ENCODE results near the gene KNTC1. TPM values are rescaled to one million over a fixed set of nuclear protein-coding genes. Genes with fewer than 3 reads are reported as not detected.

KNTC1 gene
- total RNA-seq, 1 experiment from 2014 or later: 71.3 TPM

DNA sequence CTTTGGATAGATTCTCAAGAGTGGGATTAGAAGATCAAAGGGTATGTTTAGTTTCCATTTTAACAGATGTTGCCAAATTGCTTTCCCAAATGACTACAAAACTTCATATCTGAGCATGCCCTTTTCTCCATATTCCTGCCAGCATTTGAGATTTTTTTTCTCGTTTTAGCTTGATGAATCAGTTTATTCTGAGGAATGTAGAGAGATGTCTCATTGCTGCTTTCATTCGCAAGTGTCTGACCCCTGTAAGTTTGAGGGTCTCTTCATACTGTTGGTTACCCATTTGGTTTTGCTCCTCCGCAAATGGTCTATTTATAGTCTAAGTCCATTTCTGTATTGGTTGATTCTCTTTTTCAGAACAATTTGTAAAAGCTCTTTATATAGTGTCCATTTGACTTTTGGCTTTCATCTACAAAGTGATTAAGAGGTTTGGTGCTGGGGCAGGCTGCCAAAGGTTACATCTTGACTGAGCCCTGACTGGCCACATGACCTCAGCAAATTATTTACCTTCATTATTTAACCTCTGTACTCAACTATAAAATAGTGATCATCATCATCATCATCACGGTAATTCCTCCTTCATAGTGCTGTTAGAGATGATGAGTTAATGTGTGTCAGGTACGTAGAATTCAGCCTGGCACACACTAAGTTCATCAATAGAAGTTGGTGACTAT lies 142.5 kb downstream of the KNTC1 start:
- no peak overlapping the region for H3K27ac ChIP-seq (ENCODE audit: insufficient read length, low read depth, low read length)
- H3K4me3 Mint-ChIP-seq: no peak overlapping the region
- no CpG with 5 or more reads among the region's 5 CpGs for WGBS (ENCODE audit: extremely low coverage, insufficient read length, low lambda C conversion rate)
- peaks cover 9 to 17% of the 10 kb centered on the region in 2 experiments for H3K4me1 Mint-ChIP-seq
- no peak overlapping the region for H3K56ac ChIP-seq (ENCODE audit: insufficient read length, low read depth, low read length)
- H3K79me2 ChIP-seq (ENCODE audit: insufficient read depth, low read length): no peaks in the 10 kb centered on the region
- no peak overlapping the region for H3K14ac ChIP-seq (ENCODE audit: insufficient read depth, low read length)
- no peak overlapping the region for H2BK15ac ChIP-seq (ENCODE audit: low read depth, low read length)
- H3K27me3 ChIP-seq (ENCODE audit: insufficient read depth, low read length): no peaks in the 10 kb centered on the region
- H4K20me1 ChIP-seq (ENCODE audit: control insufficient read depth, insufficient read depth, insufficient read length): no peaks in the 10 kb centered on the region
- no peak overlapping the region for H3K18ac ChIP-seq (ENCODE audit: insufficient read length, low read depth, low read length)
- H3K79me1 ChIP-seq (ENCODE audit: insufficient read depth, low read depth, low read length, poor library complexity, severe bottlenecking): no peaks in the 10 kb centered on the region
- no peak overlapping the region for H3K9ac ChIP-seq (ENCODE audit: extremely low read depth, insufficient read length, low read length)
- H2BK20ac ChIP-seq (ENCODE audit: low read depth, low read length, poor library complexity, severe bottlenecking): no peak overlapping the region
- no peak overlapping the region for H2AK5ac ChIP-seq (ENCODE audit: insufficient read length, low read length)
- TF ChIP-seq, protein P1, sequence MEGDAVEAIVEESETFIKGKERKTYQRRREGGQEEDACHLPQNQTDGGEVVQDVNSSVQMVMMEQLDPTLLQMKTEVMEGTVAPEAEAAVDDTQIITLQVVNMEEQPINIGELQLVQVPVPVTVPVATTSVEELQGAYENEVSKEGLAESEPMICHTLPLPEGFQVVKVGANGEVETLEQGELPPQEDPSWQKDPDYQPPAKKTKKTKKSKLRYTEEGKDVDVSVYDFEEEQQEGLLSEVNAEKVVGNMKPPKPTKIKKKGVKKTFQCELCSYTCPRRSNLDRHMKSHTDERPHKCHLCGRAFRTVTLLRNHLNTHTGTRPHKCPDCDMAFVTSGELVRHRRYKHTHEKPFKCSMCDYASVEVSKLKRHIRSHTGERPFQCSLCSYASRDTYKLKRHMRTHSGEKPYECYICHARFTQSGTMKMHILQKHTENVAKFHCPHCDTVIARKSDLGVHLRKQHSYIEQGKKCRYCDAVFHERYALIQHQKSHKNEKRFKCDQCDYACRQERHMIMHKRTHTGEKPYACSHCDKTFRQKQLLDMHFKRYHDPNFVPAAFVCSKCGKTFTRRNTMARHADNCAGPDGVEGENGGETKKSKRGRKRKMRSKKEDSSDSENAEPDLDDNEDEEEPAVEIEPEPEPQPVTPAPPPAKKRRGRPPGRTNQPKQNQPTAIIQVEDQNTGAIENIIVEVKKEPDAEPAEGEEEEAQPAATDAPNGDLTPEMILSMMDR (conservative IDR thresholded peaks at IDR 0.05): no peak
- H4K8ac ChIP-seq (replicated peaks; ENCODE audit: insufficient read length, low read depth, low read length): no peak overlapping the region
- H3K23ac ChIP-seq (ENCODE audit: insufficient read length, low read depth, low read length): no peak overlapping the region
- DNase-seq: no peak
- H3K9me3 ChIP-seq (ENCODE audit: control insufficient read depth, low read depth, low read length): no peaks in the 10 kb centered on the region
- peaks cover 0 to 3% of the 10 kb centered on the region in 2 experiments; a peak in 1 of 5 replicates for H3K9me3 Mint-ChIP-seq
- no peak overlapping the region for H3K27ac Mint-ChIP-seq
- no peaks in the 10 kb centered on the region; the same call in 1 of the 2 replicates for H3K27me3 Mint-ChIP-seq (ENCODE audit: low read depth)
- H3K4me1 ChIP-seq (ENCODE audit: insufficient read depth, low read length): peaks cover 3% of the 10 kb centered on the region; the same call in 1 of the 2 replicates
- H2BK12ac ChIP-seq (ENCODE audit: insufficient read length, low read depth, low read length): no peak overlapping the region
- H2BK120ac ChIP-seq (ENCODE audit: low read depth, low read length, poor library complexity, severe bottlenecking): no peak overlapping the region
- no peaks in the 10 kb centered on the region for H3K36me3 Mint-ChIP-seq (ENCODE audit: insufficient read depth in 1 of 3, low read depth in 3 of 3)
- no peak overlapping the region for H3K4ac ChIP-seq (ENCODE audit: low read depth, low read length)
- H3T11ph ChIP-seq (ENCODE audit: low read length): no peak overlapping the region
- H3K23me2 ChIP-seq (ENCODE audit: insufficient read length, low read depth, low read length, poor library complexity, severe bottlenecking): no peaks in the 10 kb centered on the region
- no peak overlapping the region for H4K91ac ChIP-seq (ENCODE audit: insufficient read length, low read depth, low read length)
- no peak overlapping the region for H3K4me2 ChIP-seq (ENCODE audit: insufficient read depth, insufficient read length, low read length)
- no peak overlapping the region for H4K5ac ChIP-seq (ENCODE audit: insufficient read length, low read depth, low read length)
- no peak overlapping the region for H2BK5ac ChIP-seq (ENCODE audit: insufficient read length, low read length)
- no peak overlapping the region for H2AFZ ChIP-seq (ENCODE audit: low read length)

Data from H9 (cell line).